GM15510 (cell line): ENCODE data around the gene FGD3.

ENCODE experiments used
- POLR2A ChIP-seq: IDR thresholded peaks from 3 replicates; pipeline ENCODE4 v1.6.1; 2011; ENCODE audit warnings: borderline replicate concordance; ENCODE audit not compliant: insufficient read length; ENCODE audit errors: extremely low read depth

The FGD3 gene

GRCh38 chr9:92968081-92968480, 20.8 kb downstream of the FGD3 start:
- no peak for TF ChIP-seq POLR2A

GRCh38 chr9:92969516-92970466, 22.5 kb downstream of the FGD3 start:
- no peak for TF ChIP-seq POLR2A

- no peak for TF ChIP-seq POLR2A
Measured at GRCh38 chr9:92970467-92970923, 23.2 kb downstream of the FGD3 start.

- no peak for TF ChIP-seq POLR2A
Measured at GRCh38 chr9:92971121-92971520, 23.8 kb downstream of the FGD3 start.

GRCh38 chr9:92971776-92972175, 24.5 kb downstream of the FGD3 start:
- no peak for TF ChIP-seq POLR2A

- TF ChIP-seq POLR2A = no peak
Measured at GRCh38 chr9:92973700-92974099, 26.4 kb downstream of the FGD3 start.

- no peak for TF ChIP-seq POLR2A
Measured at GRCh38 chr9:92974161-92974661, 26.9 kb downstream of the FGD3 start.

- no peak for TF ChIP-seq POLR2A
Measured at GRCh38 chr9:92974761-92975755, 27.7 kb downstream of the FGD3 start.

- no peak for TF ChIP-seq POLR2A
Measured at GRCh38 chr9:92976431-92976830, 29.1 kb downstream of the FGD3 start.

- TF ChIP-seq POLR2A = no peak
Measured at GRCh38 chr9:92977279-92977678, 30.0 kb downstream of the FGD3 start.

- no peak for TF ChIP-seq POLR2A
Measured at GRCh38 chr9:92978345-92978875, 31.1 kb downstream of the FGD3 start.

- no peak for TF ChIP-seq POLR2A
Measured at GRCh38 chr9:92979283-92980056, 32.1 kb downstream of the FGD3 start.

GRCh38 chr9:92980085-92980745, 32.9 kb downstream of the FGD3 start:
- TF ChIP-seq POLR2A = no peak
